SKM-1 treated with dmso at 0.1 percent for 144 hours (cell line): ENCODE data around the gene PTGFRN.

Source experiments
- DNase-seq: peaks from one replicate; lab custom pipeline; 2025; ENCODE audit not compliant: unreplicated experiment; lab: John Stamatoyannopoulos, UW

The PTGFRN gene

GRCh38 chr1:117030271-117030877, 120.7 kb downstream of the PTGFRN start:
- DNase-seq = no peak

- DNase-seq = no peak
Measured at GRCh38 chr1:117032266-117032665, 122.5 kb downstream of the PTGFRN start.

- DNase-seq = no peak
Measured at GRCh38 chr1:117032681-117033539, 123.2 kb downstream of the PTGFRN start.

DNA sequence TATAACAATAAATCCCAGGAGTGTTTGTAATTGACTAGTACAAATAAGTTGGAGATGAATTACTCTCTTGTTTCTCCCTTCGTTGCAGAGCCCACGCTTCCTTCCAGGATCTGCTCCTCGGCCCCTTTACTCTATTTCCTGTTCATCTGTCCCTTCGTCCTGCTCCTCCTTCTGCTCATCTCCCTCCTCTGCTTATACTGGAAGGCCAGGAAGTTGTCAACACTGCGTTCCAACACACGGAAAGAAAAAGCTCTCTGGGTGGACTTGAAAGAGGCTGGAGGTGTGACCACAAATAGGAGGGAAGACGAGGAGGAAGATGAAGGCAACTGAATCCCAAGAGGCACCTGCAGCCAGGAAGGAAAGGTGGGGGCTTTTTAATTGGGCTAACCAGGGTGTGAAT, 124.1 kb downstream of the PTGFRN start:
- DNase-seq = no peak

DNA sequence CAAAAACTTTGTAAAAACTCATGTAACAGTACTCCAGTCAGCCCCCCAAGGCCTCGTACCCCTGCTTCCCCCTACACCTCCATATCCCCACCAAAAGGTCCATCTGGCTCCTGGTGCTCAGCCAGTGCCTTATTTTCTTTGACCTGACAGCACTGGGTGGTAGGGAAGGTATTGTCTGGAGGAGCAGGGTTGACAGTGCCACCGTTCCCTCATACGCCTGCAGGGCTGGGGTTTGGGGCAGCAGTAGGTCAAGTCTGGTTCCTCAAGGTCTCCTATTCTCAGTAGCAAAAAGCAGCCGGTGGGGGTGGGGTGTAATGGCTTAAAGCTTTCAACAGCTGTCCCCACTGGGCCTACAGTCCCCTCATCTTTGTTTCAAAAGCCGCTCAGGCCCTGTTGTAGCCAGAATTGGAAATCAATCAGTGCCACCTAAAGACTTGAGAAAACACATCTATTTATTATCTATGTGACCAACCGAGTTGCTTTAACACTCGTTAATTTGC, 125.1 kb downstream of the PTGFRN start:
- DNase-seq = no peak

- DNase-seq = no peak
Measured at GRCh38 chr1:117036018-117036461, 126.3 kb downstream of the PTGFRN start.

DNA sequence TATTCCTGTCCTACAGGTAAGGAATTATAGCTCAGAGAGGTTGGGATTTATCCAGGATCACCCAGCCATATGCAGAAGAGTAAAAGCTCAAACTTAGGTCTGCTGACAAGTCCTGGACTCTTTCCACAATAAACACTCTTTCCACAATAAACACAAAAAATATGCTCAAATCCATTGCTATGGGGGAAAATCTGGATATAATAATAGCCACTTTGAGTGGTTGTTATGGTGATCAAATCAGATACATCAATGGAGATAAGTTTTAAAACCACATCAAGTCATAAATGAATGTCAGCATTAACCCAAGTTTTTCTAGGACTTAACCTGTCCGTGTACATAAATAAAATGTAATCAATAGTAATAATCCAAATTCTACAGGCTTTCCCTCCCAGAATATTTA, 128.1 kb downstream of the PTGFRN start:
- no peak for DNase-seq

DNA sequence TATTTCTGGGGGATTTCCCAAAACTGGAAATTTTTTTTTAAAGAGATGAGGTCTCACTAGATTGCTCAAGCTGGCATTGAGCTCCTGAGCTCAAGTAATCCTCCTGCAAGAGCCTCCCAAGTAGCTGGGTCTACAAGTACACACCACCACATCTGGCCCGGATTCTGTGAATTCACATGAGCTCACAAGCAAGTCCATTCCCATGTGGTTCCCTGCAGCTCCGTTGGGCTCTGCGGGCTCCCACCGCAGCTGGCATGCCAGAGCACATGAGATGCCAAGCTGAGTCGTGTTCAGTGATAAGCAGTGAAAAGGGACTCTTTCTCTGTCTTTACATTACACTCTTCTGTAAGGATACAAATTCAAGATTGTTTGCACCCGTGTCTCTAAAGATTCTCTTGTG, 128.5 kb downstream of the PTGFRN start:
- no peak for DNase-seq
